MG63 (cell line): ENCODE measurements around the gene ENOSF1. TPM values are rescaled to one million over a fixed set of nuclear protein-coding genes. Genes with fewer than 3 reads are reported as not detected.
A peak's percentile ranks its signal among the peaks of the same experiment; 100 is the strongest.

Source experiments
- DNase-seq: peaks from one replicate; pipeline ENCODE4 v3.0.0-alpha.2; 2020
- H3K27me3 ChIP-seq: fragments of 250-450 bp; sonication (Bioruptor Pico); 2 replicates; pipeline ENCODE4 v1.5.1; 2020; ENCODE audit warnings: mild to moderate bottlenecking, moderate library complexity
- H3K36me3 ChIP-seq: fragments of 250-450 bp; sonication (Bioruptor Pico); 2 replicates; pipeline ENCODE4 v1.5.1; 2020; ENCODE audit warnings: mild to moderate bottlenecking, moderate library complexity
- H3K4me3 ChIP-seq: fragments of 250-450 bp; sonication (Bioruptor Pico); 2 replicates; pipeline ENCODE4 v1.5.1; 2020; ENCODE audit warnings: mild to moderate bottlenecking, moderate library complexity
- H3K9me3 ChIP-seq: fragments of 250-450 bp; sonication (Bioruptor Pico); 2 replicates; pipeline ENCODE4 v1.5.1; 2020; ENCODE audit warnings: mild to moderate bottlenecking, moderate library complexity
- total RNA-seq: library from RNA; depleted of rRNA; stranded (reverse); fragments of >200 nt; shearing (Covaris generic); gene quantifications from 2 replicates; pipeline ENCODE4 v1.2.3, GENCODE V29; 2014; ENCODE audit warnings: low replicate concordance

Gene ENOSF1
- total RNA-seq, 1 experiment from 2014 or later: 7.8 TPM

DNA sequence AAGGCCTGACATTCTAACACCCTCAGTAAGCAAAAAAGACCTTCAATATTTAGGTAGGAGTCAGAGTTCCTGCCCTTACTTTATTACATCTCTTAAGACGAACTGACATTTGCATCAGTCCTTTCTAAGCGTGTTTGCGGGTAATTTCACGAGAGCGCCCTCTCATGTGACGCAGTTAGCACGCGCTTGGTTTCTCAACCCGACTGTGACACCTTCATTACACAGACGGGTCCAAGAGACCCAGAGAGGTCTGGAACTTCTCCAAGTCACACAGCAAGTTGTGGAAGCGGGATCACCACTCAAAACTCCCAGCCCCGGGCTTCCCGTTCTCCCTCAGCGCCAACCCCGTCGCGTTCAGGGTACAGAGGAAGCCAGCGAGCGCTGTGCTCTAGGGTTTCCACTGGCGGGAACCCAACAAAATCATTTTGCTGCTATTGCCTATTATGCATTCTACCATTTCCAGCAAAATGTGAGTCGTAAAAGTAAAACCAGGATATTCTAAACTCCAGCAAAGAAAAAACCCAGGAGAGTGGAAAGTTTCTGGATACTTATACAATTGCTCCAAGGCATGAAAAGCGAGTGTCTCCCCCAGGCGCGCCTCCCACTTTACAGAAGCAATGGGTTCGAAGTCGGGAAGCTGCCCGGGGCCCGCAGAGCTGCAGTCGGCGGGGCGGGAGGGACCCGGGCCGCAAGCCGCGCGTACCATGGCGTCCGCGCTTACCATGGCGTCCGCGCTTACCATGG, 601 bp downstream of the ENOSF1 start:
- Histone ChIP-seq H3K27me3 (no peaks in the 10 kb centered on the region), H3K4me3 (peak overlapping the region; percentile 66), H3K9me3 (peaks cover 6% of the 10 kb centered on the region; the same call in 1 of the 2 replicates), H3K36me3 (no peaks in the 10 kb centered on the region)
- DNase-seq: peak; percentile 56

GRCh38 chr18:711310-711656, 1.1 kb downstream of the ENOSF1 start:
- Histone ChIP-seq H3K4me3 (peak overlapping the region; percentile 66), H3K36me3 (no peaks in the 10 kb centered on the region), H3K27me3 (no peaks in the 10 kb centered on the region), H3K9me3 (peaks cover 6% of the 10 kb centered on the region; the same call in 1 of the 2 replicates)
- DNase-seq: no peak

GRCh38 chr18:710418-711300, 1.8 kb downstream of the ENOSF1 start:
- Histone ChIP-seq H3K4me3 (peak overlapping the region; percentile 66; the same call in 1 of the 2 replicates), H3K9me3 (peaks cover 6% of the 10 kb centered on the region; the same call in 1 of the 2 replicates), H3K27me3 (no peaks in the 10 kb centered on the region), H3K36me3 (no peaks in the 10 kb centered on the region)
- DNase-seq: no peak

GRCh38 chr18:709771-710170, 2.7 kb downstream of the ENOSF1 start:
- H3K36me3 ChIP-seq: no peaks in the 10 kb centered on the region
- H3K4me3 ChIP-seq: no peak overlapping the region
- no peaks in the 10 kb centered on the region for H3K27me3 ChIP-seq
- peaks cover 6% of the 10 kb centered on the region; the same call in 1 of the 2 replicates for H3K9me3 ChIP-seq
- no peak for DNase-seq

GRCh38 chr18:708096-708495, 4.3 kb downstream of the ENOSF1 start:
- Histone ChIP-seq H3K27me3 (no peaks in the 10 kb centered on the region), H3K4me3 (no peak overlapping the region), H3K9me3 (0 out of 2 replicates have a peak, but pooled peaks cover 2% of the 10 kb centered on the region), H3K36me3 (no peaks in the 10 kb centered on the region)
- DNase-seq: no peak

GRCh38 chr18:706405-706804, 6.0 kb downstream of the ENOSF1 start:
- no peak overlapping the region for H3K4me3 ChIP-seq
- no peak for DNase-seq
- H3K27me3 ChIP-seq: no peaks in the 10 kb centered on the region
- no peaks in the 10 kb centered on the region for H3K36me3 ChIP-seq
- no peaks in the 10 kb centered on the region for H3K9me3 ChIP-seq

DNA sequence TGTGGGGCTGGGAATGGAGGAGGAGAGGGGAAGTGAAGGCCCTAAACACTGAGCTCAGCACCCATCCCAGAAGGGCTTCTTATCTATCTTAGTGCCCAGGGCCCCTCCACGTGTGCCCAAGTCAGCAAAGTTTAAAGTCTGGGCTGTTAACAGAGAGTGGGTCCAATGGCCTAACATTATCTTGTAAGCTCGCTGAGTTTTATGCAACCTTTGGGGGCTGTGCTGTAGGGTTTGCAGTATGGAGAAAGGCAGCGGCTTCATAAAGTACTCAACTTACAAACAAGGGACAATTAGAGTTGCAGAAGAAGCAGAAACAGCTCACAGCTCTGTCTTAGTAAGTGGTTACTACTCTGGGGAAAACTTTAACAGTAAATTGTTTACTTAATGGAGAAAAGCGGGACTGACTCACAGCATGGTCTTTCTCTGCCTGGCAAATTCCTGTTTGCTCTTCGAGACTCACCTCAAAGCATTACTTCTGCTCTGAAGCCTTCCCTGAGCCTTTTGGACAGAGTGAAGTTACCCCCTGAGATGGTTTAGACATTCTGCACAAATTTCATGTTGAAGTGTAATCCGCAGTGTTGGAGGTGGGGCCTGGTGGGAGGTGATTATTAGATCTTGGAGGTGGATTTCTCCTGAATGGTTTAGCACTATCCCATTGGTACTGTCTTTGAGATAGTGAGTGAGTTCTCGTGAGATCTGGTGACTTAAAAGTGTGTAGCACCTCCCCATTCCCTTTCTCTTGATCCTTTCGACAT, 9.0 kb downstream of the ENOSF1 start:
- H3K36me3 ChIP-seq: no peaks in the 10 kb centered on the region
- no peaks in the 10 kb centered on the region for H3K27me3 ChIP-seq
- peak; percentile 23 for DNase-seq
- H3K4me3 ChIP-seq: no peak overlapping the region
- H3K9me3 ChIP-seq: no peaks in the 10 kb centered on the region

DNA sequence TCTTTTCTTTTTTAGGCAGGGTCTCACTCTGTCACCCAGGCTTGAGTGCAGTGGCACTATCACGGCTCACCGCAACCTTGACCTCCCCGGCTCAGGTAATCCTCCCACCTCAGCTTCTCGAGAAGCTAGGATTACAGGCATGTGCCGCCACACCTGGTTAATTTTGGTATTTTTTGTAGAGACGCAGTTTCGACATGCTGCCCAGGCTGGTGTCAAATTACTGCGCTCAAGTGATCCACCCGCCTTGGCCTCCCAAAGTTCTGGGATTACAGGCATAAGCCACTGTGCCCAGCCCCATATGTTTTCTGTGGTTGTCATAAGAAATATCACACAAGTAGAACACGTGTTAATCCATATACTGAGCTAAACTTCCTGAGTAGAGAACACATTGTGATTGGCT, 14.6 kb downstream of the ENOSF1 start:
- Histone ChIP-seq H3K9me3 (no peaks in the 10 kb centered on the region), H3K36me3 (peaks cover 2% of the 10 kb centered on the region; the same call in 1 of the 2 replicates), H3K27me3 (no peaks in the 10 kb centered on the region), H3K4me3 (no peak overlapping the region)
- DNase-seq: no peak

GRCh38 chr18:697012-697411, 15.4 kb downstream of the ENOSF1 start:
- no peak for DNase-seq
- H3K4me3 ChIP-seq: no peak overlapping the region
- peaks cover 2% of the 10 kb centered on the region; the same call in 1 of the 2 replicates for H3K36me3 ChIP-seq
- H3K9me3 ChIP-seq: no peaks in the 10 kb centered on the region
- H3K27me3 ChIP-seq: no peaks in the 10 kb centered on the region

DNA sequence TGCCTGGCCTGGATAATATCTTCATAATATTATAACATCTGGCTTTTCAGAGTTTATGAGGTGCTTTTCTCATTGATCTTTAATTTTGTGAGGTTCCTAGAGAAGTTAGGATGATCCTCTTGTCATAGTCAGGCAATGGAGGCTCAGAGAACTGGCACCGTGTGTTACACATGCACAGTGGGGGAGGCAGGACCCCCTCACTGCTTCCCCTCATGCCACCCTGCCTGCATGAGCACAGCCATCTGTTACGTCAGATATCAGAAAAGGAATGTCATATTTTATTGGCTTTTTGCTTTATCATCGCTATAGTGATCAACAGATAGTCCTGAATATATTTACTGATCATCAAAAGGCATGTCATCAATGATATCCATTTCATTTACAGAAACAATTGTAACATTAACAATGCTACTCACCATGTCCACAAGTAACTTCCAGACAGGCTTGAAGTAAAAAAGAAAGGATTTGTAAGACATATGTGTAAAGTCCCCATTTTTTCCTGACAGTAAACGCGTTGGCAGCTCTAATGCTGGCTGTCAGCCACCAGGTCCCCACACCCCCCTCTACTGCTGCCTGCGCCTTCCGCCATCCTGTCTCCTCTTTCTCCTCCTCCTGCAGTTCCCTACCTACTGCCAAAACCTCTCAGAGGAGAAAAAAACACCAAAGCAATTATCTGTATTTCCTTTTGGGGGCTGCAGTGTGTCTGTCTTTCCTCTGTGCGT, 18.8 kb downstream of the ENOSF1 start:
- peaks cover 2% of the 10 kb centered on the region; the same call in 1 of the 2 replicates for H3K36me3 ChIP-seq
- no peaks in the 10 kb centered on the region for H3K27me3 ChIP-seq
- no peak for DNase-seq
- H3K4me3 ChIP-seq: no peak overlapping the region
- no peaks in the 10 kb centered on the region for H3K9me3 ChIP-seq

DNA sequence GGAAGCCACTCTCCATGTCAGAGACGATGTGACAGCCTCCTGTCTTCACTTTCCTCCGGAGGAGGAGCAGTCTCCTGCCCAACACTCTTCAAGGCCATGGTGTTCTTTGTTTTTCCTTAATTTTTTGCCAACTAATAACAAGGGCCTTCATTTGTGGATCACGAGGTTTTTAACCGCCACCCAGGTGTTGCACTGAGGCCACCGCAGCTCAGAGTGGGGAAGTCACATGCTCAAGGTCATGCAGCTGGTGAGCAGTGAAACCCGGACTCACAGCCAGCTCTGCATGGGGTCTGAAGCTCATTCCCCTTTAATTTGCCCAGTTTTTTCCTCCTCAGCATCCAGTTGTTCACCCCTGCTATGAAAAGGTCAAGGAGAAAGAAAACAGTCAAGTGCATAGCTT, 19.6 kb downstream of the ENOSF1 start:
- Histone ChIP-seq H3K4me3 (no peak overlapping the region), H3K36me3 (no peaks in the 10 kb centered on the region), H3K27me3 (no peaks in the 10 kb centered on the region), H3K9me3 (no peaks in the 10 kb centered on the region)
- DNase-seq: no peak

GRCh38 chr18:688323-688722, 24.1 kb downstream of the ENOSF1 start:
- no peak for DNase-seq
- H3K36me3 ChIP-seq: no peaks in the 10 kb centered on the region
- no peak overlapping the region for H3K4me3 ChIP-seq
- H3K9me3 ChIP-seq: no peaks in the 10 kb centered on the region
- H3K27me3 ChIP-seq: no peaks in the 10 kb centered on the region

DNA sequence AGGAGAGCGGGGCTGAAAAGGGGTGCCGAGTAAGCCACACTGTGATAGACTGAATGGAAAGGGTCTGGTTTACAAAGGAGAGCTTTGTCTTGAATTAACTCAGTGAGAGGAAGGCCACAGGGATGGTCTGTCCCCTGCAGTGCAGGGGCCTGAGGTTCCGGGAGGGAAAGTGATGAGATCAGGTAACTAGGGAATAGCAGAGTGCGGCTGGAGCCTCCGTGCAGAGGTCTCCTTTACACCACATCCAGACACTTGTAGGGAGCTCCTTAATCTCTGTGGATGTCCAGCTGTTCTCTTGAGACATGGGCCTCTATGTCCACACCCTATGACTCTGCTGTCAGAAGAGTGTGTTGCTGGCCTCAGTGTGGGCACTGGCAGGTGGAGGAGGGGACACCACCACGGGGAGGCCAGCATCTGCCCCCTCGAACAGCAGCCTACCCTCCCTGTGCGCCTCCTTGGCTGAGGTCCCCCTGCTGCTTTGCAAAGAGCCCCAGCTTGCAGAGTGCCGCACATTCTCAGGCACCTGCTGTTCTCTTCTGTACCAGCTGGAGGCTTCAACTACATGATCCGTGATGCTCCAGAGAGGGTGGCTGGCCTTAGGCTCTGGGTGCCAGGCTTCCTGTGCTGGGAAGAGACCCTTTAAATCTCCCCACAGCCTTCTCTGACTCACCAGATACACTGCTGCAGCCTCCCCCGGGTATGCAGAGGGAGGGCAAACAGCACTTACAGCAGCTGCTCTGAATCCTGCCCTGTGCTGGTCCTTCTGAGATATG, 25.9 kb downstream of the ENOSF1 start:
- DNase-seq: no peak

DNA sequence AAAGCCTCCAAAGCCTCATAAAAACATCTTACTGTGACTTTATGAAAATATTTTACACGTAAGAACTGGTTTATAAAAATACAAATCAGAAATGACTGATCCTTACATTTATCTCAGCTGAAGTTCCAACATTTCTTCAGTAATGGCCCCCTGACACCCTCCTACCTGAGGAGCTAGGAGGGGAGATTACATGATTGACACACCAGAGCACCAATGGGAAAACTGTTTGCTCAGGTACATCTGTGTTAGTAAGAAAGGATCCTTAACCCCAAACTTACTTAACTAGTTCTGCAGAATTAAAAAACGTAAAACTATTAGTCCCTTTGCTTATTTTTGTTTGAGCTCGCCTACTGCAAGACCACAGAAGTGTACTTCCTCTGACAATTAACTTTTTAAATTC, 27.0 kb downstream of the ENOSF1 start:
- no peak for DNase-seq
- Histone ChIP-seq H3K36me3 (no peaks in the 10 kb centered on the region), H3K27me3 (no peaks in the 10 kb centered on the region), H3K4me3 (no peak overlapping the region), H3K9me3 (no peaks in the 10 kb centered on the region)

More for the DNA sequence above, 25.9 kb downstream of the ENOSF1 start:
- Histone ChIP-seq H3K9me3 (no peaks in the 10 kb centered on the region), H3K4me3 (no peak overlapping the region), H3K27me3 (no peaks in the 10 kb centered on the region), H3K36me3 (no peaks in the 10 kb centered on the region)

- no peak overlapping the region for H3K4me3 ChIP-seq
- DNase-seq: no peak
- H3K9me3 ChIP-seq: no peaks in the 10 kb centered on the region
- H3K36me3 ChIP-seq: no peaks in the 10 kb centered on the region
- no peaks in the 10 kb centered on the region for H3K27me3 ChIP-seq
Observed at GRCh38 chr18:683531-683930, 28.9 kb downstream of the ENOSF1 start.

GRCh38 chr18:682833-683232, 29.6 kb downstream of the ENOSF1 start:
- Histone ChIP-seq H3K27me3 (no peaks in the 10 kb centered on the region), H3K9me3 (no peaks in the 10 kb centered on the region), H3K36me3 (no peaks in the 10 kb centered on the region), H3K4me3 (no peak overlapping the region)
- no peak for DNase-seq
